GM12801 (cell line): ENCODE results near the gene CEP70.
A peak's percentile ranks its signal among the peaks of the same experiment; 100 is the strongest.

Experiments
- TF ChIP-seq, protein P1 (sequence below): IDR thresholded peaks from one replicate; pipeline ENCODE4 v1.5.1; 2011; ENCODE audit warnings: control low read depth; ENCODE audit not compliant: insufficient read length; ENCODE audit errors: extremely low read depth

Gene CEP70, protein sequence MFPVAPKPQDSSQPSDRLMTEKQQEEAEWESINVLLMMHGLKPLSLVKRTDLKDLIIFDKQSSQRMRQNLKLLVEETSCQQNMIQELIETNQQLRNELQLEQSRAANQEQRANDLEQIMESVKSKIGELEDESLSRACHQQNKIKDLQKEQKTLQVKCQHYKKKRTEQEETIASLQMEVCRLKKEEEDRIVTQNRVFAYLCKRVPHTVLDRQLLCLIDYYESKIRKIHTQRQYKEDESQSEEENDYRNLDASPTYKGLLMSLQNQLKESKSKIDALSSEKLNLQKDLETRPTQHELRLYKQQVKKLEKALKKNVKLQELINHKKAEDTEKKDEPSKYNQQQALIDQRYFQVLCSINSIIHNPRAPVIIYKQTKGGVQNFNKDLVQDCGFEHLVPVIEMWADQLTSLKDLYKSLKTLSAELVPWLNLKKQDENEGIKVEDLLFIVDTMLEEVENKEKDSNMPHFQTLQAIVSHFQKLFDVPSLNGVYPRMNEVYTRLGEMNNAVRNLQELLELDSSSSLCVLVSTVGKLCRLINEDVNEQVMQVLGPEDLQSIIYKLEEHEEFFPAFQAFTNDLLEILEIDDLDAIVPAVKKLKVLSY

DNA sequence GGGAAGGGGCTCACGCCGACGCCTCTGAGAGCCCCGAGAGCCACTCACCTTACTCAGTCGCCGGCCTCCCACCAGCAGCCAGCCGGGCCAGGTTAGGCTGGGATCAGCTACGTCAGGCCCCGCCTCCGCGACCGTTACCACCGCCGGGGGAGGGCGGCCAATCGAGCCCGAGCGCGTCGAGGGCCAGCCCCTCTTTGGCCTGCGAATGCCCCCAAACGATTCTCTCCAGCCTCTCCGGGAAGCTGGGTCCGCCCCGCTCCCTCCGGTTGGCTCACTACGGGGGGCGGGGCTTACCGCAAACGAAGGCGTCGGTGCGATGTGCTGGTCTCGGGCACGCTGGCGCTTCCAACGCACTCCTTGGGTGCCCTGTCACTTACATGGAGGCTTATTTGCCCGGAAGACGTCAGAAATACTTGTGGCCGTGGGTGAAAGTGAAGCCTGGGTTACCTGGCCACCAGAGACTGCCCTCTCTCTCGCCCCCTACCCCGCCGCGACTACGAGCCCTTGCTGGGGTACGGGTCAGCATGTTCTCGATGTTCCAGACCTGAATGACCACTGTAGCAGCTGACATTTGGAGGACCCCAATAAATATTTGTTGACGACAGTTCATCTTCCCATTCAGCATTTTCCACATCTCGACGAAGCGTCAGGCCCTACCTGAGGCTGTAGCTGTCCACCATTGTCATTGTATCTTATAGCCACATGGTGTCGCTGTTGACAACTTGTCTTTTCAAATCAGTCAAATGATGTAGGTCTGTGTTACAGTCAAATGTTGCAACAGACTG, at the start of gene CEP70:
TSS of gene CEP70 (minus strand) at position 111 of the 785 bp plus-strand sequence. CDS start 21,333 bp downstream, outside the sequence.
- TF ChIP-seq, protein P1, sequence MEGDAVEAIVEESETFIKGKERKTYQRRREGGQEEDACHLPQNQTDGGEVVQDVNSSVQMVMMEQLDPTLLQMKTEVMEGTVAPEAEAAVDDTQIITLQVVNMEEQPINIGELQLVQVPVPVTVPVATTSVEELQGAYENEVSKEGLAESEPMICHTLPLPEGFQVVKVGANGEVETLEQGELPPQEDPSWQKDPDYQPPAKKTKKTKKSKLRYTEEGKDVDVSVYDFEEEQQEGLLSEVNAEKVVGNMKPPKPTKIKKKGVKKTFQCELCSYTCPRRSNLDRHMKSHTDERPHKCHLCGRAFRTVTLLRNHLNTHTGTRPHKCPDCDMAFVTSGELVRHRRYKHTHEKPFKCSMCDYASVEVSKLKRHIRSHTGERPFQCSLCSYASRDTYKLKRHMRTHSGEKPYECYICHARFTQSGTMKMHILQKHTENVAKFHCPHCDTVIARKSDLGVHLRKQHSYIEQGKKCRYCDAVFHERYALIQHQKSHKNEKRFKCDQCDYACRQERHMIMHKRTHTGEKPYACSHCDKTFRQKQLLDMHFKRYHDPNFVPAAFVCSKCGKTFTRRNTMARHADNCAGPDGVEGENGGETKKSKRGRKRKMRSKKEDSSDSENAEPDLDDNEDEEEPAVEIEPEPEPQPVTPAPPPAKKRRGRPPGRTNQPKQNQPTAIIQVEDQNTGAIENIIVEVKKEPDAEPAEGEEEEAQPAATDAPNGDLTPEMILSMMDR, result peak; percentile 38

DNA sequence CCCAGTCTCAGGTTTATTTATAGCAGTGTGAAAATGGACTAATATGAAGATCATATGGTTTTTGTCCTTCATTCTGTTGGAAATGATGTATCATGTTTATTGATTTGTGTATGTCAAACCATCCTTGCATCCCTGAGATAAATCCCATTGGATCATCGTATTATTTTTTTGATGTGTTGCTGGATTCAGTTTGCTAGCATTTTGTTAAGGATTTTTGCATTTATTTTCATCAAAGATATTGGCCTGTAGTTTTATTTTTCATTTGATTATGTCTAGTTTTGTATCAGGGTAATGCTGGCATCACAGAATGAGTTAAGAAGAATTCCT, 48.8 kb upstream of the CEP70 start:
- TF ChIP-seq, protein P1, result no peak

DNA sequence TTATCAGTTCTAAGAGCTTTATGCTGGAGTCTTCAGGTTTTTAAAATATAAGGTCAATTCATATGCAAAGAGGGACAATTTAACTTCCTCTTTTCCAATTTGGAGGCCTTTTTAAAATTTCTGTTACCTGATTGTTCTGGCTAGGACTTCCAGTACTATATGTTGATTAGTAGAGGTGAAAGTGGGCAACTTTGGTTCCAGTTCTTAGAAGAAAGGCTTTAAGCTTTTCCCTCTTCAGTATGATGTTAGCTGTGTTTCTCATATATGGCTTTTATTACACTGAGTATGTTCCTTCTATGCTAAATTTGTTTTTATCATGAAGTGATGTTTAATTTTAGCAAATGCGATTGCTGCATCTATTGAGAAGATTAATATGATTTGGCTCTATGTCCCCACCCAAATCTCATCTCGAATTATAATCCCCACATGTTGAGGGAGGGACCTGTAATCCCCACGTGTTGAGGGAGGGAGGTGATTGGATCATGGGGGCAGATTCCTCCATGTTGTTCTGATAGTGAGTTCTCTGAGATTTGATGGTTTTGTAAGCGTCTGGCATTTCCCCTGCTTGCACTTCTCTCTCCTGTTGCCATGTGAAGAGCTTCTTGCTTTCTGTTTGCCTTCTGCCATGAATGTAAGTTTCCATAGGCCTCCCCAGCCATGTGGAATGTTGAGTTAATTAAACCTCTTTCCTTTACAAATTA, 48.3 kb upstream of the CEP70 start:
- TF ChIP-seq, protein P1, result no peak

DNA sequence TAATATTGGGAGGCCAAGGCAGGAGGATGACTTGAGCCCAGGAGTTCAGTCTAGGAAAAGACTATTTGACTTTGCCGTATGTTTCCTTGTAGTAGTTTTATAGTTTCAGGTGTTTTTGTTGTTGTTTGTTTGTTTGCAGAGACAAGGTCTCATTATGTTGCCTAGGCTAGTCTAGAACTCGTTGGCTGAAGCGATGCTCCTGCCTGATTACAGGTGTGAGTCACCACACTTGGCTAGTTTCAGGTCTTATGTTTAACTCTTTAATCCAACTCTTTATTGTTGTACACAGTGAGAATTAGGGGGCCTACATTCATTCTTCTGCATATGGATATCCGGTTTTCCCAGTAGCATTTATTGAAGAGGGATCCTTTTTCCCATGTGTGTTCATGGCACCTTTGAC, 46.5 kb upstream of the CEP70 start:
- TF ChIP-seq, protein P1, result no peak

DNA sequence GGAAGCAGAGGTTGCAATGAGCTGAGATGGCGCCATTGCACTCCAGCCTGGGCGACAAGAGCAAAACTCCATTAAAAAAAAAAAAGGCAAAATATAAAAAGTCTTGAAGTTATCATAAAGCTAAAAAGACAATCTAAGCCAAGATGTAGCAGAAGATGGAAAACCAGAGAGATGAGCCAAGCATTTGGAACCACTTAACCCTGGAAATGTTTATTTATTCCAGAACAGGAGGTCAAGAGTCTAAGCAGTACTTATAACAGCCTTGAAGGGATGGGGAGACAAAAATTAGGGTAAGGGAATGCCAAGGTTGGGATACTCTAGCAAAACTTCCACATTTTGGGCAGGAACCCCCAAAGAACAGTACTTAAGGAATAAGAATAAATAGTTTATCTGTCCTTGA, 44.6 kb upstream of the CEP70 start:
- TF ChIP-seq, protein P1, result no peak

DNA sequence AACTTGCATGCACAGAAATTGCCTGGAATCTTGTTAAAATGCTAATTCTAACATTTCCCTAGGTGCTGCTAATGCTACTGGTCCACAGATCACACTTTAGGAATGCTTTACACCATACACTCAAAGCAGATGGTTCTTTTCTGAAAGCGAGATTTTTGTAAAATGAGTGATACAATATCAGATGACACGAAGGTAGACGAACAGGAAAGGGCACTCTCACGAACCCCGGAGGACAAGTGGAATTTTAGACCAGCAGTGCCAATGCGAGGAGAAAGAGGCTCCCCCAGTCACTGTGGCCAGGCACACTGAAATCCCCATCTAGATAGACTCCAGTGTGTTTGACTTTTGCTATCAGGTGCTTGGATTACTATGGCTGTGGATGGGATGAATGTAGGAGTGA, 35.5 kb upstream of the CEP70 start:
- TF ChIP-seq, protein P1, result no peak
